ENCODE measurements around the gene CD55.

- TF ChIP-seq CTCF (IDR thresholded peaks at IDR 0.05) = no peak
- TF ChIP-seq POLR2A (IDR thresholded peaks at IDR 0.05) = no peak
- TF ChIP-seq POLR2AphosphoS5 (IDR thresholded peaks at IDR 0.05) = no peak
Measured at GRCh38 chr1:207277241-207277640, 44.2 kb upstream of the CD55 start.

Data from prostate gland (tissue), 2 donors.